ENCODE measurements around the gene ERCC6.

The ERCC6 gene

GRCh38 chr10:49575489-49576072 lies 36.7 kb upstream of the ERCC6 start:
- TF ChIP-seq, protein P1, sequence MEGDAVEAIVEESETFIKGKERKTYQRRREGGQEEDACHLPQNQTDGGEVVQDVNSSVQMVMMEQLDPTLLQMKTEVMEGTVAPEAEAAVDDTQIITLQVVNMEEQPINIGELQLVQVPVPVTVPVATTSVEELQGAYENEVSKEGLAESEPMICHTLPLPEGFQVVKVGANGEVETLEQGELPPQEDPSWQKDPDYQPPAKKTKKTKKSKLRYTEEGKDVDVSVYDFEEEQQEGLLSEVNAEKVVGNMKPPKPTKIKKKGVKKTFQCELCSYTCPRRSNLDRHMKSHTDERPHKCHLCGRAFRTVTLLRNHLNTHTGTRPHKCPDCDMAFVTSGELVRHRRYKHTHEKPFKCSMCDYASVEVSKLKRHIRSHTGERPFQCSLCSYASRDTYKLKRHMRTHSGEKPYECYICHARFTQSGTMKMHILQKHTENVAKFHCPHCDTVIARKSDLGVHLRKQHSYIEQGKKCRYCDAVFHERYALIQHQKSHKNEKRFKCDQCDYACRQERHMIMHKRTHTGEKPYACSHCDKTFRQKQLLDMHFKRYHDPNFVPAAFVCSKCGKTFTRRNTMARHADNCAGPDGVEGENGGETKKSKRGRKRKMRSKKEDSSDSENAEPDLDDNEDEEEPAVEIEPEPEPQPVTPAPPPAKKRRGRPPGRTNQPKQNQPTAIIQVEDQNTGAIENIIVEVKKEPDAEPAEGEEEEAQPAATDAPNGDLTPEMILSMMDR (IDR thresholded peaks at IDR 0.05; ENCODE audit: low read length, missing control alignments): no peak
- no peak overlapping the region for H3K4me3 ChIP-seq (replicated peaks; ENCODE audit: low read depth, low read length)
- no peak for DNase-seq (ENCODE audit: low read depth)

DNA sequence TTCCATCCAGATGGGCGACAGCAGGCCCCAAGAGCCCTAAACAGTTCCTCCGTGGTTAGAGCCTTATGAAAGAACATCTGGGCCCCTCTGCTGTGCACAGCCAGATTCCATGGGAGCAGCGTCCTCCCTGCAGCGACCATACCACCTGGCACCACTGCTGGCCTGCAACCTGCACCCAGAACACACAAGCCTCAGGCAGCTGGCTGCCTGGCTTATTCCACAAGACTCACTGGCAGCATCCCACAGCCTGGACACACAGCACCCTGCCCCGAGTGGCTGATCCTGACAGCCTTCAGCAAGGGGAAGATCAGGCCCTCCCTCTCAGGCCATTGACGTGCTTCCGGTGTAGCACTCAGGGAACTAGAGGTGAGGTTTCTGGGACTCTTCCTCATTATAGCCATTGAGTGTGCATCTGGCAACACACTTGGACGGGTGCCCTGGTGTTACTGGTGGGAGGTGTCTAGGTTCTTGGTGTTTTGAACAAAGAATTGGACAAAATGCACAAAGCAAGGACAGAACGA lies 33.7 kb upstream of the ERCC6 start:
- no peak for DNase-seq (ENCODE audit: low read depth)

DNA sequence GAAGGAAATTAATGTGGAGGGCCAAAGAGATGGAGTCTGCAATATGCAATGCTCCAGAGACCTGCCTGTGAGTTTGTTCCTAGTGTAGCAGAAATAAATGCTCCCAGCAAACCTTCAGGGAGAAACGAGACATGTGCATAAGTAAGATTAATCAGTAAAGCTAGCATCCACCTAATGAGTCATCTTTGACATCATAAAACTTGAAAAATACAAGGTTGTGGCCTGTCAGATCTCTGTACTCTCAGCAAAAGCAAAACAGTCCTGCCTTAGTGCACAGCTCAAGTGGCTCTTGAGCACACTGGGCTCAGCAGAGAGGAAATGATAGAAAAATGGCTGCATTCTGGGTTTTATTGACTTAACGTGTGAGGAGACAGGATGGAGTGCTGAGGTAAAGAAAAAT lies 32.5 kb upstream of the ERCC6 start:
- no peak overlapping the region for H3K4me3 ChIP-seq (replicated peaks; ENCODE audit: low read depth, low read length)
- DNase-seq (ENCODE audit: low read depth): peak; percentile 52
- TF ChIP-seq, protein P1 (IDR thresholded peaks at IDR 0.05; ENCODE audit: low read length, missing control alignments): no peak

More for the DNA sequence above, 33.7 kb upstream of the ERCC6 start:
- H3K4me3 ChIP-seq (replicated peaks; ENCODE audit: low read depth, low read length): no peak overlapping the region
- TF ChIP-seq, protein P1 (IDR thresholded peaks at IDR 0.05; ENCODE audit: low read length, missing control alignments): no peak

GRCh38 chr10:49569031-49569631 lies 30.2 kb upstream of the ERCC6 start:
- TF ChIP-seq, protein P1 (IDR thresholded peaks at IDR 0.05; ENCODE audit: low read length, missing control alignments): no peak
- peak; percentile 84 for DNase-seq (ENCODE audit: low read depth)
- H3K4me3 ChIP-seq (replicated peaks; ENCODE audit: low read depth, low read length): no peak overlapping the region

DNA sequence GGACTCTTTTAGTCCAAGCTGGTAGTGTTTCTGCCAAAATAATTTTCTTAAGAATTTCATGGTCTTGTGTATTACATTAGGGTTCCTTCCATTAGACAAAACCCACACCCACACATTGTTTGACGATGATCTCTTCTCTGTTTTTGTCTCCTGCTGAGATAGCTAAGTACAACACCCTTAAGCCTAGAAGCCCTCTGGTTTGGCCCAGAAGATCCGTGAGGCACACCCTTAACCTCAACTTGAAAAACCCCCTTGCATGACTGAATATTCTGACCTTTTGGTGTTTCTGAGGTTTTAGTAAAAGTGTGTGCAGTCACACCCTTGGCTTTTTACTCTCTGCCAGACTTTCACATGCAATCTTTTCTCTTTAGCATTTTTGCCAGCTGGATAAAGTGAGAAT lies 29.3 kb upstream of the ERCC6 start:
- DNase-seq (ENCODE audit: low read depth): peak; percentile 65
- TF ChIP-seq, protein P1 (IDR thresholded peaks at IDR 0.05; ENCODE audit: low read length, missing control alignments): no peak
- no peak overlapping the region for H3K4me3 ChIP-seq (replicated peaks; ENCODE audit: low read depth, low read length)

DNA sequence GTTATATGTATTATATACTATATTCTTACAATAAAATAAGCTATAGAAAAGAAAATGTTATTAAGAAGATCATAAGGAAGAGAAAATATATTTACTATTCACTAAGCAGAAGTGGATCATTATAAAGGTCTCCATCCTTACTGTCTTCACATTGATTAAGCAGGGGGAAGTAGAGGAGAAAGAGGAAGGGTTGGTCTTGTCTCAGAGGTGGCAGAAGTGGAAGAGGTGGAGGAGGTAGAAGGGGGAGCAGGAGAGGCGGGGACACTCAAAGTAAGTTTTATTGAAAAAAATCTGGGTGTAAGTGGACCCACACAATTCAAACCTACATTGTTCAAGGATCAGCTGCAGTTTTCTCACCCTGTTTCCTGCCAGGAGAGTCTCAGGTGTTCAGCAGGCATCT lies 28.9 kb upstream of the ERCC6 start:
- no peak for DNase-seq (ENCODE audit: low read depth)
- TF ChIP-seq, protein P1 (IDR thresholded peaks at IDR 0.05; ENCODE audit: low read length, missing control alignments): no peak
- no peak overlapping the region for H3K4me3 ChIP-seq (replicated peaks; ENCODE audit: low read depth, low read length)
